ENCODE results near the gene PCNX2. TPM values are rescaled to one million over a fixed set of nuclear protein-coding genes. Genes with fewer than 3 reads are reported as not detected.

Gene PCNX2
- total and polyA plus RNA-seq, 2 of the 13 experiments (the other 11 are each of a cell fraction or from before 2014, with no cell fraction given): 0.11 to 0.42 TPM

- TF ChIP-seq CBX5 (CRISPR knock-in tag; IDR thresholded peaks at IDR 0.05; ENCODE audit: borderline replicate concordance) (no peak), ZNF746 (CRISPR knock-in tag; IDR thresholded peaks at IDR 0.05) (no peak), ETV6 (CRISPR knock-in tag; conservative IDR thresholded peaks at IDR 0.05) (no peak)
Observed at GRCh38 chr1:233316473-233316872, 20.9 kb upstream of the PCNX2 start (continued).

- Histone ChIP-seq H3K27me3 (ENCODE audit: control insufficient read depth in 1 of 2, insufficient read depth in 2 of 2, low read length in 2 of 2) (no peaks in the 10 kb centered on the region), H3K79me2 (ENCODE audit: insufficient read depth, low read length) (no peaks in the 10 kb centered on the region), H3K36me3 (replicated peaks in 1 of 2; ENCODE audit: control insufficient read depth in 1 of 2, insufficient read depth in 2 of 2, low read length in 2 of 2) (no peaks in the 10 kb centered on the region), H3K4me1 (ENCODE audit: insufficient read depth, low read length) (no peaks in the 10 kb centered on the region), H3K9ac (ENCODE audit: insufficient read depth, low read depth, low read length) (no peak overlapping the region), H3K27ac (ENCODE audit: extremely low read length, insufficient read depth, low read length) (no peak overlapping the region), H2AFZ (ENCODE audit: low read length) (no peak overlapping the region), H3K4me2 (ENCODE audit: low read depth, low read length) (no peak overlapping the region), H4K20me1 (ENCODE audit: insufficient read depth, low read length) (no peaks in the 10 kb centered on the region), H3K9me3 (ENCODE audit: low read length) (no peaks in the 10 kb centered on the region), H3K4me3 (replicated peaks in 1 of 3; ENCODE audit: insufficient read depth in 1 of 3, low read depth in 2 of 3, low read length in 3 of 3) (no peak overlapping the region)
- ATAC-seq (no peak), FAIRE-seq (no peak), DNase-seq (ENCODE audit: low spot score) (no peak)
- 6% methylated on average over 1 of the region's 1 CpG for WGBS (ENCODE audit: low lambda C conversion rate)
- BruUV-seq (replicated peaks): no TSS peak
- ChIA-PET CTCF (ENCODE audit: low intra/inter-chr PET ratio, low total read pairs) (no interaction called here), POLR2A (no interaction called here)
- in situ Hi-C loops (cut with HindIII; ENCODE audit: extremely low pct_ligation_motif_present, low pct_unique_long_range_greater_than_20kb) (no loop called here), intact Hi-C loops (cut with micrococcal nuclease; ENCODE audit: unreplicated experiment) (no loop called here)
- TF ChIP-seq ZNF17 (CRISPR knock-in tag; IDR thresholded peaks at IDR 0.05): no peak
- TF ChIP-seq TBL1XR1 (IDR thresholded peaks at IDR 0.05; ENCODE audit: borderline replicate concordance, low read length, partially characterized antibody): no peak
- no peak for TF ChIP-seq TCF7L2 (IDR thresholded peaks at IDR 0.05; ENCODE audit: low read depth, low read length)
- TF ChIP-seq CREB3 (CRISPR knock-in tag; IDR thresholded peaks at IDR 0.05): no peak
- no peak for TF ChIP-seq ZBTB46 (CRISPR knock-in tag; IDR thresholded peaks at IDR 0.05; ENCODE audit: borderline replicate concordance)
- no peak for TF ChIP-seq ZNF570 (CRISPR knock-in tag; IDR thresholded peaks at IDR 0.05; ENCODE audit: borderline replicate concordance)
- TF ChIP-seq SIN3A (IDR thresholded peaks at IDR 0.05; ENCODE audit: borderline replicate concordance, low read depth, low read length): no peak
- TF ChIP-seq ZNF326 (CRISPR knock-in tag; IDR thresholded peaks at IDR 0.05; ENCODE audit: borderline replicate concordance): no peak
- TF ChIP-seq ZFP36L1 (CRISPR knock-in tag; IDR thresholded peaks at IDR 0.05): no peak
- no peak for TF ChIP-seq RNF2 (conservative IDR thresholded peaks at IDR 0.05; ENCODE audit: low read depth)
- TF ChIP-seq NCOA2 (CRISPR knock-in tag; IDR thresholded peaks at IDR 0.05): no peak
Observed at GRCh38 chr1:233315718-233316301, 20.3 kb upstream of the PCNX2 start.
